Endothelial cell of umbilical vein (primary cell): ENCODE data around the gene PAPPA2. TPM values are rescaled to one million over a fixed set of nuclear protein-coding genes. Genes with fewer than 3 reads are reported as not detected.

Experiments used
- BruUV-seq: library from RNA; stranded (reverse); fragments of 400-500 nt; replicated peaks from 2 replicates; lab custom pipeline; 2021; lab: Mats Ljungman, UMichigan
- CTCF ChIA-PET: fragments of 300-600, 350-600 bp; sonication (Branson Sonifier 250); formaldehyde crosslinking; loops from one replicate; lab custom pipeline; 2021; ENCODE audit warnings: antibody characterized with exemption, inconsistent platforms; lab: Charles Lee
- POLR2A ChIA-PET: fragments of 300-600, 350-600 bp; sonication (Branson Sonifier 250); formaldehyde crosslinking; loops from one replicate; lab custom pipeline; 2021; ENCODE audit warnings: antibody characterized with exemption, inconsistent platforms; lab: Charles Lee
- DNase-seq: peaks from one replicate; pipeline ENCODE4 v3.0.0-alpha.2; 2011; ENCODE audit warnings: low read depth, low spot score
- FAIRE-seq: peaks from 2 replicates; lab custom pipeline; 2011; peaks lifted over from hg19 to GRCh38; lab: Jason Lieb, UNC
- H2AFZ ChIP-seq: 2 replicates; pipeline ENCODE4 v1.6.0; 2012; ENCODE audit warnings: low read depth, low read length, control low read depth, inconsistent platforms
- H3K27ac ChIP-seq: 2 replicates; pipeline ENCODE4 v1.5.1; 2011; ENCODE audit warnings: low read depth, mild to moderate bottlenecking, control low read depth, low read length, moderate library complexity; ENCODE audit not compliant: insufficient read depth
- H3K27me3 ChIP-seq, 2 experiments: 2 replicates each; pipeline versions ENCODE4 v1.6.0 to v1.6.1; 2011; ENCODE audit warnings: low read length in 2 of 2, mixed read lengths in 1 of 2; ENCODE audit not compliant: control insufficient read depth in 2 of 2, insufficient read depth in 2 of 2
- H3K36me3 ChIP-seq, 2 experiments: 2 replicates in 1 of 2; 3 replicates in 1 of 2; pipeline ENCODE4 v1.5.1; 2011; ENCODE audit warnings: low read length in 2 of 2, mild to moderate bottlenecking in 1 of 2, moderate library complexity in 1 of 2; ENCODE audit not compliant: control insufficient read depth in 2 of 2, insufficient read depth in 2 of 2; ENCODE audit errors: extremely low read depth in 1 of 2
- H3K4me1 ChIP-seq: 3 replicates; pipeline ENCODE4 v1.5.1; 2011; ENCODE audit warnings: mild to moderate bottlenecking, low read length; ENCODE audit not compliant: control insufficient read depth, insufficient read depth; ENCODE audit errors: extremely low read depth
- H3K4me2 ChIP-seq: 2 replicates; pipeline ENCODE4 v1.6.1; 2011; ENCODE audit warnings: low read length, control low read depth, mixed read lengths; ENCODE audit not compliant: insufficient read depth
- H3K4me3 ChIP-seq, 3 experiments: fragments of 200-600 bp in 1 of 3; sonication (generic), shearing (Covaris generic) in 1 of 3; replicated peaks in 1 of 3; 2 replicates each; pipeline ENCODE4 v1.5.1; 2011 to 2016; ENCODE audit warnings: control low read depth in 3 of 3, low read length in 3 of 3, mild to moderate bottlenecking in 2 of 3, inconsistent platforms in 1 of 3, low read depth in 1 of 3, moderate library complexity in 1 of 3; ENCODE audit not compliant: insufficient read depth in 1 of 3
- H3K79me2 ChIP-seq: 2 replicates; pipeline ENCODE4 v1.6.0; 2012; ENCODE audit warnings: low read length, inconsistent platforms; ENCODE audit not compliant: control insufficient read depth, insufficient read depth
- H3K9ac ChIP-seq: replicated peaks from 2 replicates; pipeline ENCODE3; 2011; ENCODE audit warnings: low read length, control low read depth; ENCODE audit not compliant: insufficient read depth; ENCODE audit errors: extremely low read depth
- H3K9me1 ChIP-seq: replicated peaks from 3 replicates; pipeline ENCODE4 v1.6.0; 2011; ENCODE audit warnings: mild to moderate bottlenecking, low read length; ENCODE audit not compliant: control insufficient read depth, insufficient read depth; ENCODE audit errors: extremely low read depth
- H3K9me3 ChIP-seq: replicated peaks from 2 replicates; pipeline ENCODE4 v1.5.1; 2012; ENCODE audit warnings: low read length, inconsistent platforms; ENCODE audit not compliant: control insufficient read depth, insufficient read depth
- H4K20me1 ChIP-seq: replicated peaks from 2 replicates; pipeline ENCODE3; 2011; ENCODE audit warnings: mild to moderate bottlenecking, low read length; ENCODE audit not compliant: control insufficient read depth, insufficient read depth; ENCODE audit errors: extremely low read depth
- CTCF ChIP-seq, 2 donors: IDR thresholded peaks; 1 replicate in 1 of 2; 2 replicates in 1 of 2; pipeline ENCODE4 v1.5.1; 2011; ENCODE audit warnings: low read length in 2 of 2, mild to moderate bottlenecking in 2 of 2, moderate library complexity in 2 of 2, control low read depth in 1 of 2, inconsistent platforms in 1 of 2, low read depth in 1 of 2; ENCODE audit not compliant: insufficient read depth in 1 of 2; ENCODE audit errors: extremely low read depth in 1 of 2
- EZH2 ChIP-seq: IDR thresholded peaks from 2 replicates; pipeline ENCODE4 v1.6.1; 2012; ENCODE audit warnings: borderline replicate concordance, low read depth, mild to moderate bottlenecking, moderate library complexity, low read length, inconsistent platforms; ENCODE audit not compliant: severe bottlenecking
- FOS ChIP-seq: IDR thresholded peaks from 2 replicates; pipeline ENCODE4 v1.6.1; 2011; ENCODE audit warnings: mild to moderate bottlenecking, low read length, moderate library complexity, borderline replicate concordance; ENCODE audit not compliant: insufficient read depth
- GATA2 ChIP-seq: IDR thresholded peaks from 2 replicates; pipeline ENCODE4 v1.7.0; 2011; ENCODE audit warnings: low read depth, mild to moderate bottlenecking, moderate library complexity, mixed read lengths, low read length; ENCODE audit not compliant: insufficient read length, insufficient read depth
- JUN ChIP-seq: IDR thresholded peaks from 2 replicates; pipeline ENCODE4 v1.6.1; 2011; ENCODE audit warnings: borderline replicate concordance, low read depth; ENCODE audit not compliant: insufficient read length, insufficient read depth
- MAX ChIP-seq: IDR thresholded peaks from 2 replicates; pipeline ENCODE4 v1.6.1; 2011; ENCODE audit not compliant: insufficient read depth, insufficient read length
- MYC ChIP-seq: IDR thresholded peaks from one replicate; pipeline ENCODE4 v1.6.1; 2011; ENCODE audit warnings: mild to moderate bottlenecking, low read depth, low read length
- POLR2A ChIP-seq: IDR thresholded peaks from 2 replicates; pipeline ENCODE4 v1.6.1; 2012; ENCODE audit warnings: low read depth, mild to moderate bottlenecking, control low read depth, low read length
- POLR2AphosphoS5 ChIP-seq: IDR thresholded peaks from 2 replicates; pipeline ENCODE4 v1.6.1; 2012; ENCODE audit warnings: low read depth, mild to moderate bottlenecking, control low read depth, low read length, moderate library complexity; ENCODE audit not compliant: insufficient read depth
- dilution Hi-C: fragments of 300-500 bp; cut with MboI; formaldehyde crosslinking; loops from one replicate; pipeline ENCODE4 v1.15.0; 2019; ENCODE audit warnings: low sequenced_read_pairs; ENCODE audit not compliant: extremely low pct_ligation_motif_present
- intact Hi-C: fragments of 100-400 bp; cut with micrococcal nuclease; formaldehyde crosslinking; loops from one replicate; pipeline ENCODE4 v1.10.0; 2022
- polyA plus RNA-seq, 4 experiments: library from polyadenylated mRNA; depleted of rRNA in 3 of 4; stranded (reverse) in 3 of 4; unstranded in 1 of 4; fragments of >200 nt; gene quantifications; 2 replicates each; pipeline versions ENCODE4 v1.2.1 to v1.2.3, GENCODE V29; 2011 to 2012; ENCODE audit warnings: missing spikeins in 1 of 4
- total RNA-seq: library from RNA; stranded (reverse); gene quantifications from 2 replicates; pipeline ENCODE4 v1.2.3, GENCODE V29; 2021

The PAPPA2 gene
- total and polyA plus RNA-seq, 2 donors (not counting 3 experiments of a cell fraction or from before 2014, with no cell fraction given) = not detected

GRCh38 chr1:176774224-176774623 lies 311.2 kb downstream of the PAPPA2 start:
- Histone ChIP-seq H3K79me2 (no peaks in the 10 kb centered on the region), H2AFZ (no peak overlapping the region), H3K4me2 (no peak overlapping the region), H4K20me1 (no peaks in the 10 kb centered on the region), H3K4me1 (no peaks in the 10 kb centered on the region), H3K36me3 (no peaks in the 10 kb centered on the region), H3K27ac (no peak overlapping the region), H3K9me1 (no peaks in the 10 kb centered on the region), H3K27me3 (no peaks in the 10 kb centered on the region), H3K4me3 (no peak overlapping the region), H3K9ac (no peak overlapping the region), H3K9me3 (peaks cover 8% of the 10 kb centered on the region)
- ChIA-PET CTCF (no interaction called here), POLR2A (no interaction called here)
- no peak for DNase-seq
- no peak for FAIRE-seq
- no TSS peak for BruUV-seq
- dilution Hi-C loops (no loop called here), intact Hi-C loops (no loop called here)
- no peak for TF ChIP-seq JUN
- no peak for TF ChIP-seq FOS
- TF ChIP-seq MYC = no peak
- no peak for TF ChIP-seq POLR2AphosphoS5

DNA sequence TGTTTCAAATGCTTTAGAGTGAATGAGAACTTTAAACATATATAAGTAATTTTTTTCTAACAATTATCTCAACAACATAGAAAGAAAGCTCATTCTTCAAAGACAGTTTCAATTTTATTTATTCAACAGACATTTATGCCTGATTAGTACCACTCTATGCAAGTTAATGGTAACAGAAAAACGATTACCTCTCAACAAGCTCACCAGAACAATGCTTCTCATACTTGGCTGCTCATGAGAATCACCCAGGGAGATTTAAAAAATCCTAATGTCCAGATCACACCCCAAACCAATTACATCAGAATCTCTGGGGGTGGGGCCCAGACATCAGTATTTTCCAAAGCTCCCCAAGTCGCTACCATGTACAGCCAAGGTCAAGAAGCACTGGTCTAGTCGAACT lies 312.4 kb downstream of the PAPPA2 start:
- H3K36me3 ChIP-seq = no peaks in the 10 kb centered on the region
- FAIRE-seq = no peak
- ChIA-PET POLR2A (no interaction called here), CTCF (no interaction called here)
- intact Hi-C loops (no loop called here), dilution Hi-C loops (no loop called here)
- no peak for TF ChIP-seq MAX
- no peak for TF ChIP-seq POLR2A
- TF ChIP-seq JUN = no peak
- TF ChIP-seq MYC = no peak
- TF ChIP-seq EZH2 = no peak
- no peak for TF ChIP-seq CTCF (IDR thresholded peaks at IDR 0.05; ENCODE audit: extremely low read depth in 1 of 2, insufficient read depth in 1 of 2, low read depth in 1 of 2, low read length in 2 of 2)
- no peak for TF ChIP-seq GATA2
- TF ChIP-seq FOS = no peak
- no peak for TF ChIP-seq POLR2AphosphoS5
- no peak overlapping the region for H3K4me3 ChIP-seq
- no peaks in the 10 kb centered on the region for H3K9me1 ChIP-seq
- no peak overlapping the region for H3K27ac ChIP-seq
- no peaks in the 10 kb centered on the region for H3K79me2 ChIP-seq
- no peaks in the 10 kb centered on the region for H3K27me3 ChIP-seq
- H3K9me3 ChIP-seq = peaks cover 9% of the 10 kb centered on the region
- H3K4me2 ChIP-seq = no peak overlapping the region
- DNase-seq = no peak
- BruUV-seq = no TSS peak
- H3K9ac ChIP-seq = no peak overlapping the region
- H4K20me1 ChIP-seq = no peaks in the 10 kb centered on the region
- H2AFZ ChIP-seq = no peak overlapping the region
- no peaks in the 10 kb centered on the region for H3K4me1 ChIP-seq
